ENCODE results near the gene PCDHA11. TPM values are rescaled to one million over a fixed set of nuclear protein-coding genes. Genes with fewer than 3 reads are reported as not detected.
"Not testable (repeated sequence)": the region's sequence is repeated elsewhere in the genome, so short reads cannot be mapped to it uniquely, and the experiment has no call there.

Gene PCDHA11
- total and polyA plus RNA-seq, 4 donors = 3.0 to 13.0 (median 10.7) TPM

- H3K4me3 ChIP-seq (ENCODE audit: low read depth, low read length); H3K36me3 ChIP-seq (ENCODE audit: control insufficient read depth, insufficient read depth, low read length); H3K27me3 ChIP-seq (ENCODE audit: control insufficient read depth, insufficient read depth, low read length); DNase-seq (ENCODE audit: low read depth in 4 of 6, low spot score in 6 of 6); H3K9me3 ChIP-seq (ENCODE audit: control insufficient read depth, insufficient read depth, low read length); H3K27ac ChIP-seq (ENCODE audit: low read depth, low read length); H3K4me1 ChIP-seq (ENCODE audit: control insufficient read depth, insufficient read depth, low read length): not testable (repeated sequence)
- WGBS (ENCODE audit: insufficient coverage) = 36% methylated on average over 101 of the region's 101 CpGs
Observed at GRCh38 chr5:140849831-140850634, 18.7 kb upstream of the PCDHA11 start.

- no peaks in the 10 kb centered on the region for H3K27me3 ChIP-seq (ENCODE audit: control insufficient read depth, insufficient read depth, low read length)
- peaks cover 2% of the 10 kb centered on the region for H3K36me3 ChIP-seq (ENCODE audit: control insufficient read depth, insufficient read depth, low read length)
- H3K4me3 ChIP-seq (ENCODE audit: low read depth, low read length) = peak within 1 kb of the TSS; percentile 9
- H3K9me3 ChIP-seq (ENCODE audit: control insufficient read depth, insufficient read depth, low read length) = peaks cover 2% of the 10 kb centered on the region
- no peaks in the 10 kb centered on the region for H3K4me1 ChIP-seq (ENCODE audit: control insufficient read depth, insufficient read depth, low read length)
- 16% methylated on average over 26 of the region's 44 CpGs for WGBS (ENCODE audit: insufficient coverage)
- no peak within 1 kb of the TSS for H3K27ac ChIP-seq (ENCODE audit: low read depth, low read length)
- peak in 3 of 6 donors; percentile 19 to 55 (median 52) for DNase-seq (ENCODE audit: low read depth in 4 of 6, low spot score in 6 of 6)
Observed at GRCh38 chr5:140855772-140856674, 12.7 kb upstream of the PCDHA11 start, which contains the start of gene PCDHA10. Gene PCDHA10 (plus strand): TSS chr5:140855897. CDS start chr5:140856049, 152 bp downstream.

DNA sequence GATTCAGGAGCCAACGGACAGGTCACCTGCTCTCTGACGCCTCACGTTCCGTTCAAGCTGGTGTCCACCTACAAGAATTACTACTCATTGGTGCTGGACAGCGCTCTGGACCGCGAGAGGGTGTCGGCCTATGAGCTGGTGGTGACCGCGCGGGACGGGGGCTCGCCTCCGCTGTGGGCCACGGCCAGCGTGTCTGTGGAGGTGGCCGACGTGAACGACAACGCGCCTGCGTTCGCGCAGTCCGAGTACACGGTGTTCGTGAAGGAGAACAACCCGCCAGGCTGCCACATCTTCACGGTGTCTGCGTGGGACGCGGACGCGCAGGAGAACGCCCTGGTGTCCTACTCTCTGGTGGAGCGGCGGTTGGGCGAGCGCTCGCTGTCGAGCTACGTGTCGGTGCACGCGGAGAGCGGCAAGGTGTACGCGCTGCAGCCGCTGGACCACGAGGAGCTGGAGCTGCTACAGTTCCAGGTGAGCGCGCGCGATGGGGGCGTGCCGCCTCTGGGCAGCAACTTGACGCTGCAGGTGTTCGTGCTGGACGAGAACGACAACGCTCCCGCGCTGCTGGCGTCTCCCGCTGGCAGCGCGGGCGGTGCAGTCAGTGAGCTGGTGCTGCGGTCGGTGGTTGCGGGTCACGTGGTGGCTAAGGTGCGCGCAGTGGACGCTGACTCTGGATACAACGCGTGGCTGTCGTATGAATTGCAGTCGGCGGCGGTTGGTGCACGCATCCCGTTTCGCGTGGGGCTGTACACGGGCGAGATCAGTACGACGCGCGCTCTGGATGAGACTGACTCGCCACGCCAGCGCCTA, 11.4 kb upstream of the PCDHA11 start:
- Histone ChIP-seq H3K9me3 (ENCODE audit: control insufficient read depth, insufficient read depth, low read length) (peaks cover 9% of the 10 kb centered on the region), H3K27ac (ENCODE audit: low read depth, low read length) (no peak overlapping the region), H3K27me3 (ENCODE audit: control insufficient read depth, insufficient read depth, low read length) (no peaks in the 10 kb centered on the region), H3K4me3 (ENCODE audit: low read depth, low read length) (no peak overlapping the region), H3K4me1 (ENCODE audit: control insufficient read depth, insufficient read depth, low read length) (no peaks in the 10 kb centered on the region), H3K36me3 (ENCODE audit: control insufficient read depth, insufficient read depth, low read length) (peaks cover 3% of the 10 kb centered on the region)
- no peak for DNase-seq (ENCODE audit: low read depth in 4 of 6, low spot score in 6 of 6)
- 46% methylated on average over 94 of the region's 94 CpGs for WGBS (ENCODE audit: insufficient coverage)

DNA sequence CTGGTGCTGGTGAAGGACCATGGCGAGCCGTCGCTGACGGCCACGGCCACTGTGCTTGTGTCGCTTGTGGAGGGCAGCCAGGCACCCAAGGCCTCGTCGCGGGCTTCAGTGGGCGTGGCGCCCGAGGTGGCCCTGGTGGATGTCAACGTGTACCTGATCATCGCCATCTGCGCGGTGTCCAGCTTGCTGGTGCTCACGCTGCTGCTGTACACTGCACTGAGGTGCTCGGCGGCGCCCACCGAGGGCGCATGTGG, 10.8 kb upstream of the PCDHA11 start:
- Histone ChIP-seq H3K9me3 (ENCODE audit: control insufficient read depth, insufficient read depth, low read length) (peaks cover 14% of the 10 kb centered on the region), H3K27me3 (ENCODE audit: control insufficient read depth, insufficient read depth, low read length) (no peaks in the 10 kb centered on the region), H3K36me3 (ENCODE audit: control insufficient read depth, insufficient read depth, low read length) (peaks cover 9% of the 10 kb centered on the region), H3K4me1 (ENCODE audit: control insufficient read depth, insufficient read depth, low read length) (no peaks in the 10 kb centered on the region), H3K4me3 (ENCODE audit: low read depth, low read length) (no peak overlapping the region), H3K27ac (ENCODE audit: low read depth, low read length) (no peak overlapping the region)
- WGBS (ENCODE audit: insufficient coverage) = 50% methylated on average over 22 of the region's 22 CpGs
- no peak for DNase-seq (ENCODE audit: low read depth in 4 of 6, low spot score in 6 of 6)

- 34% methylated on average over 76 of the region's 76 CpGs for WGBS (ENCODE audit: insufficient coverage)
- Histone ChIP-seq H3K36me3 (ENCODE audit: control insufficient read depth, insufficient read depth, low read length) (peaks cover 13% of the 10 kb centered on the region), H3K27me3 (ENCODE audit: control insufficient read depth, insufficient read depth, low read length) (no peaks in the 10 kb centered on the region)
Observed at GRCh38 chr5:140862441-140863295, 6.1 kb upstream of the PCDHA11 start.

GRCh38 chr5:140869555-140869886, 764 bp downstream of the PCDHA11 start:
- Histone ChIP-seq H3K4me3 (ENCODE audit: low read depth, low read length) (no peak overlapping the region), H3K36me3 (ENCODE audit: control insufficient read depth, insufficient read depth, low read length) (peaks cover 14% of the 10 kb centered on the region), H3K9me3 (ENCODE audit: control insufficient read depth, insufficient read depth, low read length) (peaks cover 13% of the 10 kb centered on the region), H3K4me1 (ENCODE audit: control insufficient read depth, insufficient read depth, low read length) (peaks cover 4% of the 10 kb centered on the region), H3K27me3 (ENCODE audit: control insufficient read depth, insufficient read depth, low read length) (no peaks in the 10 kb centered on the region), H3K27ac (ENCODE audit: low read depth, low read length) (no peak overlapping the region)
- 21% methylated on average over 2 of the region's 5 CpGs for WGBS (ENCODE audit: insufficient coverage)
- DNase-seq (ENCODE audit: low read depth in 4 of 6, low spot score in 6 of 6) = peak in 1 of 6 donors; percentile 43

More at GRCh38 chr5:140862441-140863295, 6.1 kb upstream of the PCDHA11 start:
- no peak overlapping the region for H3K4me3 ChIP-seq (ENCODE audit: low read depth, low read length)
- H3K27ac ChIP-seq (ENCODE audit: low read depth, low read length) = no peak overlapping the region
- H3K9me3 ChIP-seq (ENCODE audit: control insufficient read depth, insufficient read depth, low read length) = peaks cover 15% of the 10 kb centered on the region
- no peaks in the 10 kb centered on the region for H3K4me1 ChIP-seq (ENCODE audit: control insufficient read depth, insufficient read depth, low read length)
- no peak for DNase-seq (ENCODE audit: low read depth in 4 of 6, low spot score in 6 of 6)

GRCh38 chr5:140870221-140871201, 1.8 kb downstream of the PCDHA11 start:
- peaks cover 4% of the 10 kb centered on the region for H3K4me1 ChIP-seq (ENCODE audit: control insufficient read depth, insufficient read depth, low read length)
- H3K4me3 ChIP-seq (ENCODE audit: low read depth, low read length) = no peak overlapping the region
- H3K9me3 ChIP-seq (ENCODE audit: control insufficient read depth, insufficient read depth, low read length) = peaks cover 13% of the 10 kb centered on the region
- no peaks in the 10 kb centered on the region for H3K27me3 ChIP-seq (ENCODE audit: control insufficient read depth, insufficient read depth, low read length)
- H3K27ac ChIP-seq (ENCODE audit: low read depth, low read length) = no peak overlapping the region
- H3K36me3 ChIP-seq (ENCODE audit: control insufficient read depth, insufficient read depth, low read length) = peaks cover 17% of the 10 kb centered on the region
- DNase-seq (ENCODE audit: low read depth in 4 of 6, low spot score in 6 of 6) = no peak
- WGBS (ENCODE audit: insufficient coverage) = 37% methylated on average over 114 of the region's 114 CpGs
